Suprapubic skin (tissue), 4 donors: ENCODE results near the gene TUBB.

Source experiments
- POLR2A ChIP-seq, 2 donors: fragments of 450-650 bp; IDR thresholded peaks; one replicate each; pipeline ENCODE4 v1.6.1; 2017; ENCODE audit warnings: antibody characterized with exemption in 2 of 2, mild to moderate bottlenecking in 2 of 2, moderate library complexity in 2 of 2
- POLR2AphosphoS5 ChIP-seq, 3 donors: sonication (generic); formaldehyde crosslinking; IDR thresholded peaks; one replicate each; pipeline ENCODE4 v1.6.1; 2017; ENCODE audit warnings: antibody characterized with exemption in 3 of 3
- TF ChIP-seq, protein P1 (sequence below), 2 donors: fragments of 200-600 bp in 1 of 2; fragments of 450-650 bp in 1 of 2; sonication (generic) in 1 of 2; IDR thresholded peaks; one replicate each; pipeline ENCODE4 v1.5.1; 2016 to 2019; ENCODE audit warnings: antibody characterized with exemption in 2 of 2, mild to moderate bottlenecking in 1 of 2, moderate library complexity in 1 of 2

DNA sequence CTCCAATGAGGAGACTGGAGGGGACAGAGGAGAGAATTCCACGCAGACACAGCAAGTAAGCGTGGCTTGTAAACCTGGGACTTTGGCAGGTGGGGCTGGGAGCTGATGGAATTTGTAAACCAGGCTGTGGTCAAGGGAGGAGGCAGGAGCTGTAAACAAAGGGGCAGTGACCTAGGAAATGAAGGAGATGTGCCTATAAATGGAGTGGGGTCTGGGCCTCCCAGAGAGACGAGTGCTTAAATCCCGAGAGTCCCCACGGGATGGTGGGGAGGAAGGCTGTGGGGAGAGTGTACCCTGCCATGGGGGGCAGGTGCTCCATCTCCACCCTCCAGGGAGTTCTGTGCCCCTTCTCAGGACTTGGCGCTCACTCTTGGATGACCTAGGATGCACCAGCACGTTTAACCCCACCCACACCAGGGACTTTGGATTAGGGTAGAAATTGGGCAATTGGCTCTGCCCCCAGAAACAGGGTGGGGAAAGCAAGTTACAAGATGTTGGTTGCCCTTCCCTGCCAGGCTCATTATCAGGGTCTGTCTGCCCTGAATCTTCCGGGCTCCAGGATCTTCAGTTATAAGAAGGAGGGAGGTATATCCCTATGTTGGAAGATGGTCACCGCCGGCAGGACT lies 43.4 kb upstream of the TUBB start:
- TF ChIP-seq, protein P1, sequence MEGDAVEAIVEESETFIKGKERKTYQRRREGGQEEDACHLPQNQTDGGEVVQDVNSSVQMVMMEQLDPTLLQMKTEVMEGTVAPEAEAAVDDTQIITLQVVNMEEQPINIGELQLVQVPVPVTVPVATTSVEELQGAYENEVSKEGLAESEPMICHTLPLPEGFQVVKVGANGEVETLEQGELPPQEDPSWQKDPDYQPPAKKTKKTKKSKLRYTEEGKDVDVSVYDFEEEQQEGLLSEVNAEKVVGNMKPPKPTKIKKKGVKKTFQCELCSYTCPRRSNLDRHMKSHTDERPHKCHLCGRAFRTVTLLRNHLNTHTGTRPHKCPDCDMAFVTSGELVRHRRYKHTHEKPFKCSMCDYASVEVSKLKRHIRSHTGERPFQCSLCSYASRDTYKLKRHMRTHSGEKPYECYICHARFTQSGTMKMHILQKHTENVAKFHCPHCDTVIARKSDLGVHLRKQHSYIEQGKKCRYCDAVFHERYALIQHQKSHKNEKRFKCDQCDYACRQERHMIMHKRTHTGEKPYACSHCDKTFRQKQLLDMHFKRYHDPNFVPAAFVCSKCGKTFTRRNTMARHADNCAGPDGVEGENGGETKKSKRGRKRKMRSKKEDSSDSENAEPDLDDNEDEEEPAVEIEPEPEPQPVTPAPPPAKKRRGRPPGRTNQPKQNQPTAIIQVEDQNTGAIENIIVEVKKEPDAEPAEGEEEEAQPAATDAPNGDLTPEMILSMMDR (IDR thresholded peaks at IDR 0.05), result no peak
- TF ChIP-seq POLR2AphosphoS5 (IDR thresholded peaks at IDR 0.05) (no peak), POLR2A (IDR thresholded peaks at IDR 0.05) (no peak)
